Activated CD4-positive, CD25-positive, alpha-beta regulatory T cell treated with anti-CD3 and anti-CD28 coated beads, Interleukin-2, amount 50 U/mL, for 72 hours (primary cell): ENCODE data around the gene SUCLG1.
"Not testable (repeated sequence)": the region's sequence is repeated elsewhere in the genome, so short reads cannot be mapped to it uniquely, and the experiment has no call there.

ENCODE experiments used
- DNase-seq: peaks from one replicate; pipeline ENCODE4 v3.0.0; 2021

Gene SUCLG1

DNA sequence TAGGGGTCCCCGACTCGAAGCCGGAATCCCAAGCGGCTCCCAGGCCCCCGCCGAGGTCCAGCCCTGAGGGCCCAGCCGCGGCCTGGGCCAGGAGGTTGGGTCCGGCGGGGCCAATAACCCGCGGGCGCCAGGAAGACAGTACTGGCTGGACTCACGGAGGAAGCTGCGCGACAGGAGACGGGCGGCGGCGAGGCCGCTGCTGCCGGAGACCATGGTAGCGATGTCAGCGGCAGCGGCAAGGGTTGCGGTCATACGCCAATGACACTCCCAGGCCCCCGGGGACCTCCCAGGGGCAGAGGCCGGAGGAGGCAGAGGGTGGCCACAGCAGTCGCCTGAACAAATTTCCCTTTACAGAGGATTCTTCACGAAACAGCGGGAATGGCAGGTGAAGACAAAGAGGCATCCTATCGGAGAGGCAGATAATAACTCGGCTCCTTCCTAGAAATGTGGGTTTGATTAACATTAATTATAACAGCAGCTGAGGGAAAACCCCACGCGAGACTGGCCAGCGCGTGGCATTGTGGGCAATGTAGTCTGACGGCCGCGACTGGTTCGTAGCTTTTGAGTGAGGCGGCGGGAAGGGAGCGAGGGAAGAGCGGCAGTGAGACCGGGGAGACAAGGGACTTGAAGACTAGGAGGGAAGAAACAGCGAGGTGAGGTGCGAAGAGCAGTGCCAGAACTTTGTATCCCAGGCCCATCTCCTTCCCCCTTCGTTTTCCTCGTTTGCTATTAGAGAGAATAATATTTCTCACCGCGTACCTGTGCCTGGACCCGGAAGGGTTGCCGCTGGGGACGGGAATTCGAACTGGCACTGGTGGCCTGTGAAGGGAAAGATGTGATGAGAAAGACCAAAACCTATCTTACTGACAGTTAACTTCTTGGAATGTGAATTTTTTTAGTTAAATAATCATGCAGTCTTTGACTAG, at the start of gene SUCLG1:
SUCLG1 (minus strand) TSS at position 263 of the 926 bp plus-strand sequence; CDS start at position 252, 11 bp downstream.
- peak; percentile 84 for DNase-seq

- no peak for DNase-seq
These were observed 39.2 kb upstream of the SUCLG1 start for GRCh38 chr2:84498150-84498799.

- no peak for DNase-seq
These were observed 38.2 kb upstream of the SUCLG1 start for GRCh38 chr2:84497285-84497684.

GRCh38 chr2:84496386-84496785, 37.3 kb upstream of the SUCLG1 start:
- no peak for DNase-seq

GRCh38 chr2:84495539-84496146, 36.6 kb upstream of the SUCLG1 start:
- no peak for DNase-seq

DNA sequence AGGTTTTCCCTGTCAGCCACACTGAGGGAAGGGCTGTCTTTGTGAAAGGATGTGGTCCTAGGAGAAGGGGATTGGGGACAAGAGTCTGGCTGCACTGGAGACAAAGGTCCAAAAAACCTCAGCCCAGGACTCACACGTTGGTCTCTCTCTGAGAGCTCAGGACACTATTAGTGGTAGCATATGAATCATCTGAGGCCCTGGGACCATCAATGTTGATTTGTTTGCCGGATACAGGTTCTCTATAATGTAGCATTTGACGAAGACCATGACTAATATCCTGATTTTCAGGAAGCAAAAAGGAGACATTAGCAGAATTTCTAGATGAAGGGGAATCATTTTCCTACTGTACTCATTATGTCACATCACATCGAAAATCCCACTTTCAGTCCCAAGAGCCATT, 35.0 kb upstream of the SUCLG1 start:
- DNase-seq = no peak

DNA sequence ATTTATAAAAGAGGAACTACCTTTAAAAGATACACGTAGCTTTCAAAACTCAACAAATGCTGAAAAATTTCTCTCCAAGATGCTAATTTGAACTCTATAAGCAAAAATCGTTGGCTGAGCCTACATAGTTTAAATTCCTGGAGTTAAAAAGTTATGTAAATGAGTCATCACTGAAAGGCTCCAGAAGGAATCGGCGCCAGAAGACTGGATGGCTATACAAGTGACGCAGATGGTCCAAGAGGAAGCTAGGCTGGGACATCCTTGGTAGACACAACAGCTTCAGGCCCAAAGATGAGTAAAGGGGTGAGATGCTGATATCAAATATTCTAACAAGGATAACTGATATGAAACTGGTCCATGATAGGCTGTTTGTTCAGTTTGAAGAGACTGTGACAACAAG, 34.4 kb upstream of the SUCLG1 start:
- DNase-seq = no peak

DNA sequence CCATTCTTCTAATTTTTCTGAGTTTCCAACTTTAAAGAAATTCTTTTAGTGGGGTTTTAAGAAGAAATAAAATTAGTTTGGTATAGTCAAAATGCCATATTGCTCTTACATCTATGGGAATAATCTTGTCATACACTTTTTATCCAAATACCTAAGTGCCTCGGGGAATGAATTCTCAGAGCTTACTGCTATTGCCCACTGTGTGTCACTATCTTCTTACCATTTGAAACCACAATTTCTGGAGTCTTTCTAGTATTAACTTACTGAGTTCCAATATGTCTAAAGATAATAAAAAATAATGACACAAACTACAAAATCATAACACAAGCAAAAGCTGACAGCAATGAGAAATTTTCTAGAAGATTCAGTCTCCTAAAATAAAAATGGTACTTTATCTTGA, 33.5 kb upstream of the SUCLG1 start:
- DNase-seq = no peak

DNA sequence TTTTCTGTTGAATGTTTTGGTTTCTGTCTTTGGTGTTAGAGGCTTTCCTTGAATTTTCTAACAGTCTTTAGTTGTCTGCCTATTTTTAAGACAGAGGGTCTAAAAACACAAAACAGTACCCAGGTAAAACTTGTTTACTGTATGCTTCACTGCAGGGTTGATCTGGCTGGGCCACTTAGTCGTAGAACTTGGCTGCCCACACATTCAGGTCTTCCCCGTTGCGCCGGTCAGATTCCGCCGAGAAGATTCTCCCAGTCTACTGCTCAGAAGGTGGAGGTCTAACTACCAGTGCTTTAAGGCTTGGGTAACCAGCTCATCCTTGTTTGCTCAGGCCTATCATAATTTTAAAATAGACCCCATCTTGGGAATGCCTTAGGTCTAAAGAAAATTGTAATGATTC, 32.7 kb upstream of the SUCLG1 start:
- no peak for DNase-seq

DNA sequence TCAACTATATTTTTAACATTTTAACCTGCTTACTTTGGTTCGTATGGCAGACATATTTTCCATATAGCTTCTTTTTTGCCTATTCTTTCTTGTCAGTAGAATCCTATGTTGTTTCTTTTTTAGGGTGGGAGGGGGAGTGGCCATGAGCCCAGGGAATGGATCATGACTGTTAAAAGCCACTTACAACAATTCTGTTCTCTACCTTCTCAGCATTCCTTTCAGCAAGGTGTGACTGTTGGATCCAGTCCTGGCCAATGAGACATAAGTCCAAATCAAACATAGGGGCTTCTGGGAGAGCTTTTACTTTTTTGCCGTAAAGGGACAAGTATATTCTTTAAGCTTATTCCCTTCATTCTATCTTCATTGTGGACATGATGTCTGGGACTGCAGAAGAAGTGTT, 32.2 kb upstream of the SUCLG1 start:
- DNase-seq = no peak

- DNase-seq = no peak
These were observed 28.4 kb upstream of the SUCLG1 start for GRCh38 chr2:84487298-84487996.

GRCh38 chr2:84486441-84487115, 27.5 kb upstream of the SUCLG1 start:
- no peak for DNase-seq

DNA sequence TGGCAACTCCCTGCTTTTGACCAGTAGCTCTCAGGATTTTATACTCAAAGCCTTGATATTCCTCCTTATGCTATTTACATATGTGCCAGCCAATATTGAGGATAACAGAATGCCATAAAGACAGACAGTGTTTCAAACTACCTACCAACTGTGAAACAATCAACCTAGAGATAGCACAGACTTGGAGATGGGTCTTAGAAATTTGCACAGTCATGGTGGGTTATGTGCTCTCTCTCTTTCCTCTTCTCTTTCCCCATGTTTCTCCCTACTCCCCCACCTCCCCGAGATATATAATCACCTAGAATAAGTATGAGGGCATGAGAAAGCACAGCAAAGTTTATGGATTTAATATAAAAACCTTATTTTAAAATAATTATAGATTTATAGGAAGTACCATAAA, 24.2 kb upstream of the SUCLG1 start:
- no peak for DNase-seq

DNA sequence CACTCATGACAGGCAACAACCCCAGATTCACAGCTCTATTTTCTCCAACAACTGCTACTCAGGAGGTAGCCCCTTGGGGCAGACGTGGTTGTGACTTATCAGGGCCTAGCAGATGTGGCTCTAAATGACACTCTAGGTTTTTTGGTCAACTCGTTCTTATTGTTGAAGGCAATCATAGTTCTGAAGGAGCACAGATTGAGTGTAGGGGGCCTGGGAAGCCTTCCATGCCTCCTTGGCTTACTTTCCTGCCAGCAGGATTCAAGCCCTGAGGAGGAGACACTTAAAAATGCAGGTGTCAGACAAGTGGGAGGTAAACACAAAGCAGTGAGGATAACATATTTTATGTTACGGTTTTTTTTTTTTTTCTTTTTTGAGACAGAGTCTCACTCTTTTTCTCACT, 23.5 kb upstream of the SUCLG1 start:
- DNase-seq = no peak

DNA sequence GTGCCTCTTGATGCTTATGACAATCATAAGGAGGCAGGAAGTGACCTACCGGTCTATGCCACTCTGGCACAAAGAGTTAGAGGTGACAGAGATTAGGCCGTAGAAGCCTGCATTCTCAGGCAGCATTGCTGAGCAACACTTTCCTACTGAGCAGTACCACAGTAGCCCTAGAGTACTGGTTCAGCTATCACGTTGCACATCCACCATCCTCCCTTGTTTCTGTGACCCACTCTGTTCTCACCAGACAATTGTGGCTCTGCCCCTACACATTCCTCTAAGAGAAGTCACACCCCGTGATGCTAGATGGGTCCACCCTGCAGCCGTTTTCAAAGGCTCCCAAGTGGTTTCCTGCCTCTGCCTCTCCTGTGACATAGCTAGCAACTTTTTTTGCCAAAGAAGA, 22.6 kb upstream of the SUCLG1 start:
- no peak for DNase-seq

- DNase-seq = no peak
These were observed 19.8 kb upstream of the SUCLG1 start for GRCh38 chr2:84478867-84479266.

- DNase-seq = no peak
These were observed 18.8 kb upstream of the SUCLG1 start for GRCh38 chr2:84477886-84478285.

GRCh38 chr2:84474176-84474575, 15.1 kb upstream of the SUCLG1 start:
- no peak for DNase-seq

DNA sequence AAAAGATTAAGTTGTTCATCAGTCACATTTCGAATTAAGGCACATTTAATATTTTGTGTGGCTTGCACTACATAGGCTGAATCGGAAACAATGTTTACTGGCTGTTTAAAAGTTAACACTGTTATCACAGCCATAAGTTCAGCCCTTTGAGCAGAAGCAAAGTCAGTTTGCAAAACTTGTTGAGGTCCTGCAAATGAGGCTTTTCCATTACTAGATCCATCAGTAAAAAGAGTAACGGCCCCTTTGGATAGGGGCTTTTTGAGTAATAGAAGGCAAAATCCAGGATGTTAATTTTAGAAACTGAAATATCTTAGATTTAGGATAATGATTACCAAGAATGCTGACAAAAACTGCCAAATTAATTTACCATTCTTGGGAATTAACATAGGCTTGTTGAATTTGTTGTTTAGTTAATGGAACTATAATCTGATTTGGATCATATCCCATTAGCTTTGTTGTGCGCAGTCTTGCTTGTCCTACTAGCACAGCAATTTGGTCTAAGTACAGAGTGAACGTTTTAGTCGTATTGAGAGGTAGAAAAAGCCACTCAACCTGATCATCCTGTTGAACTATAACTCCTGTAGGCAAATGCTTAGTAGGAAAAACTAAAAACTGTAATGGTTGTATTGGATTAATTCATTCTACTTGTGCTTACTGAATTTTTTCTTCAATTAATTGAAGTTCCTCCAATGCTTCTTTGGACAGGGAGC, 13.9 kb upstream of the SUCLG1 start:
- no peak for DNase-seq

DNA sequence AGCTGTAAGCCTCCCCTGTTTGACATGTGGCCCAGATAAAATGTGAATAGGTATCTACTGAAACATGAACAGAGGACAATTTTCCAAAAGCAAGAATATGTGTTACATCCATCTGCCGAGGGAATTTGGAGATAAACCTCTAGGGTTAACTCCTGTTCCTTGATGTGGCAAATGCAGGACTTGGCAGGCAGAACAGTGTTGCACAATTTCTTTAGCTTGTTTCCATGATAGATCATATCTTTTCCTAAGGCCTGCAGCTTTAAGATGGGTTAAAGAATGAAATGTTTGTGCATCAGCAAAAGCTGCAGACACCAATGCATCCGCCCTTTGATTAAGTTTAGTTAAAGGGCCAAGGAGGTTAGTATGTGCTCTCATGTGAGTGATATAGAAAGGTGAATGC, 13.3 kb upstream of the SUCLG1 start:
- DNase-seq = not testable (repeated sequence)

- DNase-seq = no peak
These were observed 8.3 kb upstream of the SUCLG1 start for GRCh38 chr2:84467389-84467788.

GRCh38 chr2:84461310-84461709, 2.2 kb upstream of the SUCLG1 start:
- no peak for DNase-seq
